Mononuclear cell (primary cell): ENCODE results near the gene AK5. TPM values are rescaled to one million over a fixed set of nuclear protein-coding genes. Genes with fewer than 3 reads are reported as not detected.
"Not testable (repeated sequence)": the region's sequence is repeated elsewhere in the genome, so short reads cannot be mapped to it uniquely, and the experiment has no call there.

Experiments
- H3K27me3 ChIP-seq: 2 replicates; pipeline ENCODE4 v1.6.0; 2011; ENCODE audit warnings: low read length, control low read depth; ENCODE audit not compliant: insufficient read depth
- H3K4me1 ChIP-seq: 2 replicates; pipeline ENCODE4 v1.5.1; 2011; ENCODE audit warnings: mild to moderate bottlenecking, low read length, control low read depth; ENCODE audit not compliant: insufficient read depth
- H3K4me3 ChIP-seq: 2 replicates; pipeline ENCODE4 v1.5.1; 2011; ENCODE audit warnings: mild to moderate bottlenecking, low read length, moderate library complexity
- H3K9me3 ChIP-seq: 2 replicates; pipeline ENCODE4 v1.5.1; 2011; ENCODE audit warnings: low read depth, mild to moderate bottlenecking, control low read depth, low read length
- total RNA-seq: library from RNA; depleted of rRNA; stranded (reverse); fragments of >200 nt; gene quantifications from one replicate; pipeline ENCODE4 v1.2.3, GENCODE V29; 2012

The AK5 gene
- total RNA-seq, 1 donor: 16.3 TPM

DNA sequence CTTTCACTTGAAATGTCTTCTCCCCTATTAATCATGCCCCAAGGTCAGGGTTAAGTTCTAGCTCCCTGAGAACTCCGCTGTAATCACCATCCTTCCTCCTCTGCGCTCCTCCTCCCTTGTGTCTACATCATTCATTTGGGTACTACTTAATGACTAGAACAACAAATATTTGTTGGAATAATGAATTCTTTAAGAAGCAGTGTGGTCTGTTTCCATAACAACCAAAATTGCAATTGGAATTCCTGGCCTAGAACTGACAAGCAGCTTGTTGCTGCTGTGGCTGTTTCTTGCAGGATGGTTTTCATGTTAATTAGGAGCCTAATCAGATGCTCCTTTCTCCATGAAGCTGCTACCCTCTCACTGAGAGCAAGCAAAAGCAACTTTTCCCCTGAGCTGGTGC, 208.1 kb downstream of the AK5 start:
- Histone ChIP-seq H3K27me3 (no peaks in the 10 kb centered on the region), H3K4me3 (no peak overlapping the region), H3K9me3 (no peaks in the 10 kb centered on the region), H3K4me1 (no peaks in the 10 kb centered on the region)

DNA sequence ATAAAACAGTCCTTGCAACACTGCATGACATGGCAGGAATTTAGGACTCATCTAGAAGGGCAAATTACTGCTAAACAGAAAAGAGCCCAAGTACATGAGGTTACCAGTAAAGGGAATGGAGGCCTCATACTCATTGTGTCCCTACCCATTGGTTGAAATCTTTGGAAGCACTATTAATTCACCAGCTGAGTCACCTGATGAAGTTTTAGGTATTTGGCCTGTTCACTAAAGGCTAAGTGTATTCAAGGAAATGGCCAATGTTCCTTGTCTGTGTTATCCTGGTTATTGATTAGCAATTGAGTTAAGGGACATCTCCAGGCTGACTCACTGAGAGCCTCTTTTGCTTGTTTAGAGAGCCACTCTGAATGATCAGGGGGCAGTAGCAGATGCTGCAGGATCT, 212.2 kb downstream of the AK5 start:
- H3K4me1 ChIP-seq: no peaks in the 10 kb centered on the region
- H3K4me3 ChIP-seq: no peak overlapping the region
- H3K27me3 ChIP-seq: no peaks in the 10 kb centered on the region
- no peaks in the 10 kb centered on the region for H3K9me3 ChIP-seq

- no peaks in the 10 kb centered on the region for H3K27me3 ChIP-seq
- no peaks in the 10 kb centered on the region for H3K4me1 ChIP-seq
- no peaks in the 10 kb centered on the region for H3K9me3 ChIP-seq
- no peak overlapping the region for H3K4me3 ChIP-seq
These were observed 217.1 kb downstream of the AK5 start for GRCh38 chr1:77498918-77499317.

- no peaks in the 10 kb centered on the region for H3K27me3 ChIP-seq
- no peaks in the 10 kb centered on the region for H3K4me1 ChIP-seq
- no peaks in the 10 kb centered on the region for H3K9me3 ChIP-seq
- H3K4me3 ChIP-seq: no peak overlapping the region
These were observed 217.6 kb downstream of the AK5 start for GRCh38 chr1:77499466-77499865.

GRCh38 chr1:77504986-77505385, 223.2 kb downstream of the AK5 start:
- peaks cover 9% of the 10 kb centered on the region for H3K4me1 ChIP-seq
- no peak overlapping the region for H3K4me3 ChIP-seq
- no peaks in the 10 kb centered on the region for H3K27me3 ChIP-seq

DNA sequence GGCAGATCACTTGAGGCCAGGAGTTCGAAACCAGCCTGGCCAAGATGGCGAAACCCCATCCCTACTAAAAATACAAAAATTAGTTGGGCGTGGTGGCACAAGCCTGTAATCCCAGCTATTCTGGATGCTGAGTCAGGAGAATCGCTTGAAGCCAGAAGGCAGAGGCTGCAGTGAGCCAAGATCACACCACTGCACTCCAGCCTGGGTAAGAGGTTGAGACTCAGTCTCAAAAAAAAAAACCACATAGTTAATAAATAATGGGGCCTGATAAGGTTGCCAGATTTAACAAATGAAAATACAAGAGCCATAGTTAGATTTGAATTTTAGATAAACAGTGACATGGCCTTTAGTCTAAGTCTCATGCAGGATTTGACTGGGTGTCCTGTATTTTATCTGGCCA, 225.0 kb downstream of the AK5 start:
- Histone ChIP-seq H3K27me3 (no peaks in the 10 kb centered on the region), H3K9me3 (no peaks in the 10 kb centered on the region), H3K4me1 (peaks cover 9% of the 10 kb centered on the region), H3K4me3 (no peak overlapping the region)

More at GRCh38 chr1:77504986-77505385, 223.2 kb downstream of the AK5 start:
- H3K9me3 ChIP-seq: no peaks in the 10 kb centered on the region

DNA sequence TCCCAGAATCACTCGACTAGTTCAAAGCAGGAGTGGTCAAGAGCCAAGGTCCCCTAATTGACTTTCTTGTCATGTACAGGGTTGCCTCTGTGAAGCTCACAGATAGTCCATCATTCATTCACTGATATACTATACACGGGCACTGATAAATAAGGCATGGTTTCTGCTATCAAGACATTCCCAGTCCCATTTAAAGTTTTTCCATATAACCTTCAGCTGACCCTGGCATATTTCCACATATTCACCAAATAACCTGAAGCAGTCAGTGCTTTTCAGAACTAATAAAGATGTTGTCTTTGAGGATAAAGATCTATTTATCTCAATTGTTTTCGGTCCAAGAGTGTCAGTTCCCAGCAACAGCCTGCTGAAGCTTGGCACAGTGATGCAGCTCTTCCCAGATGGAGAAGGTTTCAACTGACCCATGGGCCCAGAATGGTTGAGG, 227.3 kb downstream of the AK5 start:
- Histone ChIP-seq H3K9me3 (no peaks in the 10 kb centered on the region), H3K4me3 (no peak overlapping the region), H3K27me3 (no peaks in the 10 kb centered on the region), H3K4me1 (peaks cover 9% of the 10 kb centered on the region)

DNA sequence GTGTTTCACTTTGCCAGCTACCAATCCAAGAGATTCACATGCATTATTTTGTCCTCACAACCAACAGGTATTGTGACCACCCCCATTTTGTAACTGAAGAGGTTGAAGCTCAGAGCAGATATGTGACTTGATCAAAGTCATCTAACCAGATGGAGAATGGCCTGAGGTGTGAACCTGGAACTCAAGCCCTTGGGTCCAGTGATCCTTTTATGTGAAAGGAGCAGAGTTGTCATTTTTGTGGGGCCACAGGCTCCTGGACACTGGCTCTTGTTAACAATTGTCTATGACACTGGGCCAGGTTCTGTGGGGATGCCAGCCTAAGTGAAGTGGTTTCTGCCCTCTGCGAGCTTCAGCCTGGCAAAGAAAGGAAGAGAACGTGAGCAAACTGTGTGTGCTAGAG, 228.1 kb downstream of the AK5 start:
- Histone ChIP-seq H3K4me1 (peaks cover 11% of the 10 kb centered on the region), H3K9me3 (no peaks in the 10 kb centered on the region), H3K4me3 (no peak overlapping the region), H3K27me3 (no peaks in the 10 kb centered on the region)

GRCh38 chr1:77511440-77511840, 229.6 kb downstream of the AK5 start:
- H3K4me1 ChIP-seq: peaks cover 15% of the 10 kb centered on the region
- no peaks in the 10 kb centered on the region for H3K27me3 ChIP-seq
- no peaks in the 10 kb centered on the region for H3K9me3 ChIP-seq
- no peak overlapping the region for H3K4me3 ChIP-seq

- H3K4me3 ChIP-seq: not testable (repeated sequence)
These were observed 230.8 kb downstream of the AK5 start for GRCh38 chr1:77512650-77513049.

DNA sequence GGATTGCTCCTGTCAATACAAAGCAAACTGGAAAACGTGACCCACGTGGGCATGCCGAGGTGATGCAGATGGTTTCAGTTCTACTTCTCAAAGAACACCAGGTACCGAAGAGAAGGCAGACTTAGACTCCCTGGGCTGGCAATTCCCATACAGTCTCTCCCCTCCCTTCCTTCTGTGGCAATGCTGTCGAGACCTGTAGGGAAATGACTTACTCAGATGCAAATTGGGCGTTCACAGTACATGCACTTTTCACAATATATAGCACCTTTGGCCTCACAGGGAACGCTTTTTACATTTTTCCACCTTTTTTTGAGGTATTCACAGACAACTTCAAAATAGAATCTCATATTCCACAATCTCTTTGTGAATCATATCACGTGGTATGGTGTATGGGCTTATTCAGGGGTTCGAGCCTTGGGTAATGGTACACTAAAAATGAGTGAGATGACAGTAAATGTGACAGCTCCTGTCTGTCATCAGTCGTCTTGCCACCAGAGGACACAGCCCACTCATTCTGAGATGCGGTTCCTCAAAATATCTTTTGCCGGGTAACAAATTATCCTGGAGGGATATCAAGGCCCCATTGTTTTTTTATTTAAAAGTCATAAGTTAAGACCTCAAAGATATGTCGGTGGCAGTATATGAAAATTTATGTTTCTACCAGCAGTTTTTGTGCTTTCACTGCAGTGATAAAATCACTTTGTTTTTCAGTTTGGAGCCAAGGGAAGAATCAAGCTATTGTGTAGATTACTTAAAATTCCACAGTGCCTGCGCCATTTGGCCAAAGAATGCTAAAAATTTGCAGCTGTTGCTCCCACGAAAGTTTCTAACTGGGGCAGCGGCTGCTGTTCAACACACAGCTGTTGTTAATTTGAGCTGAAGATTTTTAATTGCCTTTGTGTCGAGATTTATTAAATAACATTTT, 232.3 kb downstream of the AK5 start:
- Histone ChIP-seq H3K9me3 (peaks cover 4% of the 10 kb centered on the region), H3K27me3 (no peaks in the 10 kb centered on the region), H3K4me1 (peaks cover 15% of the 10 kb centered on the region), H3K4me3 (no peak overlapping the region)

More at GRCh38 chr1:77512650-77513049, 230.8 kb downstream of the AK5 start:
- peaks cover 15% of the 10 kb centered on the region for H3K4me1 ChIP-seq
- not testable (repeated sequence) for H3K27me3 ChIP-seq, H3K9me3 ChIP-seq

- peaks cover 4% of the 10 kb centered on the region for H3K9me3 ChIP-seq
- H3K4me3 ChIP-seq: no peak overlapping the region
- no peaks in the 10 kb centered on the region for H3K27me3 ChIP-seq
- peaks cover 15% of the 10 kb centered on the region for H3K4me1 ChIP-seq
These were observed 233.3 kb downstream of the AK5 start for GRCh38 chr1:77514921-77515776.

GRCh38 chr1:77516106-77516505, 234.3 kb downstream of the AK5 start:
- Histone ChIP-seq H3K9me3 (peaks cover 4% of the 10 kb centered on the region), H3K4me3 (no peak overlapping the region), H3K4me1 (peaks cover 15% of the 10 kb centered on the region), H3K27me3 (no peaks in the 10 kb centered on the region)

DNA sequence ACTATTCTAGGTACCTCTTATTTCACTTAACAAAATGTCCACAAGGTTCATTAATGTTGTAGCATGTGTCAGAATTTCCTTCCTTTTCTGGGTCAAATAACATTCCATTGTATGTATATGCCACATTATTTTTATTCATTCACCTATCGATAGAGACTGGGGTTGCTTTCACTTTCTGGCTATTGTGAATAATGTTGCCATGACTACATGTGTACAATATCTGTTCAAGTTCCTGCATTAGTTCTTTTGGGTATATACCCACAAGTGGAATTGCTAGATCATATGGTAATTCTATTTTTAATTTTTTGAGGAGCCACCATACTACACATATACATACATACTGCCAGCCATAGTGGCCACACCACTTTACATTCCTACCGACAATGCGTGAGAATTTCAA, 242.2 kb downstream of the AK5 start:
- Histone ChIP-seq H3K4me3 (no peak overlapping the region), H3K27me3 (no peaks in the 10 kb centered on the region), H3K4me1 (peaks cover 4% of the 10 kb centered on the region), H3K9me3 (no peaks in the 10 kb centered on the region)

DNA sequence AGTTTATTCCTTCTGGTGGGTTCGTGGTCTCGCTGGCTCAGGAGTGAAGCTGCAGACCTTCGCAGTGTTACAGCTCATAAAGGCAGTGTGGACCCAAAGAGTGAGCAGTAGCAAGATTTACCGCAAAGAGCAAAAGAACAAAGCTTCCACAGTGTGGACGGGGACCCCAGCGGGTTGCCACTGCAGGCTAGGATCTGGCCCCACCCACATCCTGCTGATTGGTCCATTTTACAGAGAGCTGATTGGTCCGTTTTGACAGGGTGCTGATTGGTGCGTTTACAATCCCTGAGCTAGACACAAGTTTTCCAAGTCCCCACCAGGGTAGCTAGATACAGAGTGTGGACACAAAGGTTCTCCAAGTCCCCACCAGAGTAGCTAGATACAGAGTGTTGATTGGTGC, 249.3 kb downstream of the AK5 start:
- not testable (repeated sequence) for H3K4me3 ChIP-seq, H3K9me3 ChIP-seq, H3K27me3 ChIP-seq
- peaks cover 20% of the 10 kb centered on the region for H3K4me1 ChIP-seq
